Caco-2 (cell line): ENCODE results near the gene NLRP3. TPM values are rescaled to one million over a fixed set of nuclear protein-coding genes. Genes with fewer than 3 reads are reported as not detected.

Experiments
- BruUV-seq: library from RNA; stranded (reverse); fragments of 400-500 nt; replicated peaks from 2 replicates; lab custom pipeline; 2021; lab: Mats Ljungman, UMichigan
- CTCF ChIA-PET: fragments of 300-600 bp; sonication (Branson Sonifier 250); formaldehyde crosslinking; loops from one replicate; lab custom pipeline; 2022; ENCODE audit warnings: antibody characterized with exemption; lab: Charles Lee
- POLR2A ChIA-PET: fragments of 300-600 bp; sonication (Branson Sonifier 250); formaldehyde crosslinking; loops from one replicate; lab custom pipeline; 2022; ENCODE audit warnings: antibody characterized with exemption; lab: Charles Lee
- DNase-seq, 2 experiments: peaks; one replicate each; pipeline versions ENCODE4 v3.0.0 to v3.0.0-alpha.2; 2020 to 2022
- H3K27me3 ChIP-seq: replicated peaks from 2 replicates; pipeline ENCODE4 v1.6.0; 2011; ENCODE audit warnings: low read length; ENCODE audit not compliant: control insufficient read depth, insufficient read depth
- H3K36me3 ChIP-seq: 2 replicates; pipeline ENCODE4 v1.5.1; 2011; ENCODE audit warnings: low read length; ENCODE audit not compliant: control insufficient read depth, insufficient read depth
- H3K4me1 ChIP-seq: fragments of 250-450 bp; sonication (Bioruptor Pico); 2 replicates; pipeline ENCODE4 v1.5.1; 2020; ENCODE audit warnings: mild to moderate bottlenecking
- H3K4me3 ChIP-seq: 2 replicates; pipeline ENCODE4 v1.5.1; 2011; ENCODE audit warnings: low read depth, mild to moderate bottlenecking, control low read depth, low read length
- H3K9me3 ChIP-seq: fragments of 250-450 bp; sonication (Bioruptor Pico); 2 replicates; pipeline ENCODE4 v1.5.1; 2020; ENCODE audit warnings: mild to moderate bottlenecking, moderate library complexity
- H3K27ac Mint-ChIP-seq: one replicate; pipeline ENCODE4 v1.8.0; 2022; ENCODE audit warnings: mixed read lengths; ENCODE audit not compliant: unreplicated experiment
- H3K27me3 Mint-ChIP-seq: one replicate; pipeline ENCODE4 v1.8.0; 2022; ENCODE audit warnings: mixed read lengths; ENCODE audit not compliant: insufficient read depth, unreplicated experiment
- H3K36me3 Mint-ChIP-seq: one replicate; pipeline ENCODE4 v1.8.0; 2022; ENCODE audit warnings: mild to moderate bottlenecking, mixed read lengths; ENCODE audit not compliant: insufficient read depth, unreplicated experiment
- H3K4me1 Mint-ChIP-seq: one replicate; pipeline ENCODE4 v1.8.0; 2022; ENCODE audit warnings: low read depth, mixed read lengths; ENCODE audit not compliant: unreplicated experiment
- H3K4me3 Mint-ChIP-seq: one replicate; pipeline ENCODE4 v1.8.0; 2022; ENCODE audit warnings: mild to moderate bottlenecking, moderate library complexity, mixed read lengths; ENCODE audit not compliant: unreplicated experiment
- H3K9me3 Mint-ChIP-seq: one replicate; pipeline ENCODE4 v1.8.0; 2022; ENCODE audit warnings: mixed read lengths; ENCODE audit not compliant: unreplicated experiment
- CTCF ChIP-seq, 2 experiments: fragments of 200-600 bp in 1 of 2; IDR thresholded peaks; 1 replicate in 1 of 2; 2 replicates in 1 of 2; pipeline versions ENCODE4 v1.5.1 to v1.8.0; 2011 to 2022; ENCODE audit warnings: antibody characterized with exemption in 1 of 2, control low read depth in 1 of 2, inconsistent platforms in 1 of 2, low read depth in 1 of 2, low read length in 1 of 2, mild to moderate bottlenecking in 1 of 2, moderate library complexity in 1 of 2; ENCODE audit not compliant: insufficient read depth in 1 of 2, severe bottlenecking in 1 of 2, unreplicated experiment in 1 of 2
- intact Hi-C: fragments of 100-400 bp; cut with micrococcal nuclease; formaldehyde crosslinking; loops from one replicate; pipeline ENCODE4 v1.10.0; 2022; ENCODE audit not compliant: unreplicated experiment
- total RNA-seq: library from RNA; stranded (reverse); gene quantifications from 2 replicates; pipeline ENCODE4 v1.2.3, GENCODE V29; 2022

The NLRP3 gene
- total RNA-seq, 1 experiment from 2014 or later = not detected

- H3K36me3 Mint-ChIP-seq = no peaks in the 10 kb centered on the region
- H3K4me1 Mint-ChIP-seq = no peaks in the 10 kb centered on the region
- BruUV-seq = no TSS peak
- H3K9me3 Mint-ChIP-seq = no peaks in the 10 kb centered on the region
- ChIA-PET POLR2A (no interaction called here), CTCF (no interaction called here)
- peaks cover 19% of the 10 kb centered on the region for H3K27me3 Mint-ChIP-seq
- H3K36me3 ChIP-seq = no peaks in the 10 kb centered on the region
- no peak overlapping the region for H3K27ac Mint-ChIP-seq
- no peaks in the 10 kb centered on the region for H3K27me3 ChIP-seq
- intact Hi-C loops = no loop called here
- no peak overlapping the region for H3K4me3 Mint-ChIP-seq
- no peaks in the 10 kb centered on the region for H3K4me1 ChIP-seq
- no peaks in the 10 kb centered on the region for H3K9me3 ChIP-seq
- DNase-seq = no peak
- TF ChIP-seq CTCF (IDR thresholded peaks at IDR 0.05; ENCODE audit: insufficient read depth in 1 of 2, low read depth in 1 of 2, low read length in 1 of 2, severe bottlenecking in 1 of 2, unreplicated experiment in 1 of 2) = no peak
- no peak overlapping the region for H3K4me3 ChIP-seq
Observed at GRCh38 chr1:247440001-247440620, 24.1 kb downstream of the NLRP3 start.

GRCh38 chr1:247441606-247442005 is 25.6 kb downstream of the NLRP3 start:
- peaks cover 11% of the 10 kb centered on the region for H3K9me3 Mint-ChIP-seq
- DNase-seq = no peak
- no peak overlapping the region for H3K4me3 Mint-ChIP-seq
- no peaks in the 10 kb centered on the region for H3K36me3 Mint-ChIP-seq
- no TSS peak for BruUV-seq
- POLR2A ChIA-PET = no interaction called here
- no peaks in the 10 kb centered on the region for H3K4me1 Mint-ChIP-seq
- no peak overlapping the region for H3K27ac Mint-ChIP-seq
- no peak for TF ChIP-seq CTCF (IDR thresholded peaks at IDR 0.05; ENCODE audit: insufficient read depth in 1 of 2, low read depth in 1 of 2, low read length in 1 of 2, severe bottlenecking in 1 of 2, unreplicated experiment in 1 of 2)
- Histone ChIP-seq H3K9me3 (no peaks in the 10 kb centered on the region), H3K4me1 (no peaks in the 10 kb centered on the region), H3K27me3 (no peaks in the 10 kb centered on the region), H3K4me3 (no peak overlapping the region), H3K36me3 (no peaks in the 10 kb centered on the region)
- CTCF ChIA-PET = no interaction called here
- intact Hi-C loops = no loop called here
- peaks cover 22% of the 10 kb centered on the region for H3K27me3 Mint-ChIP-seq

DNA sequence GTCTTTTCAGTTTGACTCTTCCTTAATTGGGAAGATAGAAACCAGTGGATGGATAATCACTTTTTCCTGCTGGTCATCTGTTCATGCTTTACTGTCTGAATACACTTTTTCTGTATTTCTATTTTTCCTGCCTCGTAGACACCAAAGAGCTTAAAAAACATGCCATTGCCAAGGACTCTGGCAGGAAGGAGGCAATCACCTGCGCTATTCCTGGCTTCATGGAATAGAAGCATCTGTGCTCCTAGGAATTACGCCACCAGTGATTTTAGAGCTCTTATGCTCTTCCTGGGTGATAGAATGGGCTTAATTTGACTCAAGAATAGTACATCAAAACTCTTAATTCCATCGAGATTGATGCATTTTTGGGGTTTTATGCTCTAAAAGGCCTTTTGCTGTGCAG is 26.2 kb downstream of the NLRP3 start:
- TF ChIP-seq CTCF (IDR thresholded peaks at IDR 0.05; ENCODE audit: insufficient read depth in 1 of 2, low read depth in 1 of 2, low read length in 1 of 2, severe bottlenecking in 1 of 2, unreplicated experiment in 1 of 2) = no peak
- Histone ChIP-seq H3K27me3 (no peaks in the 10 kb centered on the region), H3K4me3 (no peak overlapping the region), H3K9me3 (no peaks in the 10 kb centered on the region), H3K36me3 (no peaks in the 10 kb centered on the region), H3K4me1 (no peaks in the 10 kb centered on the region)
- H3K4me1 Mint-ChIP-seq = no peaks in the 10 kb centered on the region
- H3K27ac Mint-ChIP-seq = no peak overlapping the region
- no peaks in the 10 kb centered on the region for H3K36me3 Mint-ChIP-seq
- H3K9me3 Mint-ChIP-seq = peaks cover 14% of the 10 kb centered on the region
- ChIA-PET POLR2A (no interaction called here), CTCF (no interaction called here)
- H3K27me3 Mint-ChIP-seq = peaks cover 22% of the 10 kb centered on the region
- no TSS peak for BruUV-seq
- intact Hi-C loops = no loop called here
- H3K4me3 Mint-ChIP-seq = no peak overlapping the region
- DNase-seq = no peak
